ENCODE results near the gene ITPRID1.
A peak's percentile ranks its signal among the peaks of the same experiment; 100 is the strongest.

ITPRID1 gene

DNA sequence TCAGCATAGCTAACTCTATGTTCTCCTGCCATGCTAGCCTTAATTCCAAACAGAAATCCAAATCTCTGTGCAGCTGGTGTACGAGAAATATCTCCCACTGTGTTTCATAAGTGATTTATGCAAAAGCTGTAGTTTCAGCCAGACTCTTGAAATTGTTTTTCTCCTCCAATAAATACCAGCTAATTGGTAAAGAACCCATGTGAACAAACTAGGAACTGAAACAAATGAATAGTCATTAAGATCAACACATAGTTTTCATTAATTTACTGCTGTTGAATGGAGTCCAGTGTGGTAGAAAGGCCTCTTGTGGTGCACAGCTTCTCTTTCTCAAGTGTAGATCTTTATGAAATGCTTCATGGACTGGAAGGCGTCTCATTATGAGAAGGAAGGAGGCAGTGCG is 191.5 kb downstream of the ITPRID1 start:
- DNase-seq = no peak

DNA sequence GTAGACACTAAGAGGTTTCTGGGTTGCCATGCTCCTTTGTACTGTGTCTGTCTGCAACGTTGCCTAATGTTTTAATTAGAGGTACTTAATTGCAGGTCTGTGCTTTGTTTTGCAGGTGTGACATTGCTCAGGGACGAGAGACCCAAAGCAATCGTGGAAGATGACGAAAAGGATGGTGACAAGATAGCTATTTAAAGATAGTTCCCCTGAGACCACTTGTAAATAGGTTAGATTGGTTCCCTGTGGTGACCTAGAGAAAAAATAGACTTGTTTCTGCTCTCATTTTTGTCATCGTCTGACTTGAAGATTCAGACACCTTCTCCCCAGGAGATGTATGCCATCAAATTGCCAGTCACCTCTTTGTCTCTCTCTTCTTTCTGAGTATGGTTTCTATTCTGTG is 193.2 kb downstream of the ITPRID1 start:
- DNase-seq = peak; percentile 76
